HepG2 (cell line): ENCODE results near the gene C20orf202. TPM values are rescaled to one million over a fixed set of nuclear protein-coding genes. Genes with fewer than 3 reads are reported as not detected.

ENCODE experiments used
- JDP2 ChIP-seq: sonication (generic); formaldehyde crosslinking; IDR thresholded peaks from 2 replicates; pipeline ENCODE4 v1.8.1; 2022; ENCODE audit warnings: missing genetic modification reagents, borderline replicate concordance
- NR3C1 ChIP-seq: sonication (generic); formaldehyde crosslinking; IDR thresholded peaks from 2 replicates; pipeline ENCODE4 v1.4.0; 2020; ENCODE audit warnings: missing genetic modification reagents
- ONECUT2 ChIP-seq: sonication (generic); formaldehyde crosslinking; IDR thresholded peaks from 2 replicates; pipeline ENCODE4 v1.4.0; 2020; ENCODE audit warnings: missing genetic modification reagents
- SMC3 ChIP-seq: IDR thresholded peaks from 2 replicates; pipeline ENCODE4 v1.6.1; 2011; ENCODE audit warnings: low read length, improper control_type of control experiment
- TEAD2 ChIP-seq: sonication (generic); formaldehyde crosslinking; IDR thresholded peaks from 2 replicates; pipeline ENCODE4 v1.9.0; 2021; ENCODE audit warnings: missing genetic modification reagents
- ZNF253 ChIP-seq: sonication (generic); formaldehyde crosslinking; IDR thresholded peaks from 2 replicates; pipeline ENCODE4 v1.8.0; 2022; ENCODE audit warnings: mild to moderate bottlenecking, missing genetic modification reagents, borderline replicate concordance
- ZNF496 ChIP-seq: sonication (generic); formaldehyde crosslinking; IDR thresholded peaks from 2 replicates; pipeline ENCODE4 v1.8.1; 2023; ENCODE audit warnings: mild to moderate bottlenecking, moderate library complexity, missing genetic modification reagents; ENCODE audit not compliant: insufficient replicate concordance
- ZNF674 ChIP-seq: sonication (generic); formaldehyde crosslinking; IDR thresholded peaks from 2 replicates; pipeline ENCODE4 v1.5.0; 2020; ENCODE audit warnings: low read depth, mild to moderate bottlenecking, missing genetic modification reagents
- polyA plus RNA-seq, 8 experiments: library from polyadenylated mRNA; depleted of rRNA in 3 of 8; stranded (reverse) in 7 of 8; unstranded in 1 of 8; fragments of >200 nt; fragmentation: Illumina TruSeq in 4 of 8; extraction: Trizol in 4 of 8; gene quantifications; 2 replicates each; pipeline versions ENCODE4 v1.2.1 to v1.2.3, GENCODE V29; 2011 to 2016; ENCODE audit warnings: low read depth in 4 of 8, missing spikeins in 1 of 8, mixed read lengths in 1 of 8; ENCODE audit not compliant: insufficient read depth in 1 of 8
- total RNA-seq, 5 experiments: library from RNA; depleted of rRNA; stranded (reverse); fragments of >200 nt; fragmentation: Illumina TruSeq; extraction: Trizol; gene quantifications; 2 replicates each; pipeline ENCODE4 v1.2.3, GENCODE V29; 2016; ENCODE audit warnings: low read depth in 1 of 5
- TF ChIP-seq, protein P1 (sequence below): sonication (generic); formaldehyde crosslinking; IDR thresholded peaks from 2 replicates; pipeline ENCODE4 v1.5.1; 2020; ENCODE audit warnings: mild to moderate bottlenecking, missing genetic modification reagents, borderline replicate concordance
- TF ChIP-seq, protein P2 (sequence below): sonication (generic); formaldehyde crosslinking; IDR thresholded peaks from 2 replicates; pipeline ENCODE4 v1.5.0; 2020; ENCODE audit warnings: missing genetic modification reagents
- TF ChIP-seq, protein P3 (sequence below): fragments of 450-650 bp; IDR thresholded peaks from 2 replicates; pipeline ENCODE4 v1.6.1; 2016
- TF ChIP-seq, protein P4 (sequence below): sonication (generic); formaldehyde crosslinking; IDR thresholded peaks from 2 replicates; pipeline ENCODE4 v1.8.1; 2023; ENCODE audit warnings: mild to moderate bottlenecking, inconsistent platforms, moderate library complexity, missing genetic modification reagents, borderline replicate concordance

The C20orf202 gene
- total and polyA plus RNA-seq, 2 of the 13 experiments (the other 11 are each of a cell fraction or from before 2014, with no cell fraction given) = 0.20 to 1.2 TPM

DNA sequence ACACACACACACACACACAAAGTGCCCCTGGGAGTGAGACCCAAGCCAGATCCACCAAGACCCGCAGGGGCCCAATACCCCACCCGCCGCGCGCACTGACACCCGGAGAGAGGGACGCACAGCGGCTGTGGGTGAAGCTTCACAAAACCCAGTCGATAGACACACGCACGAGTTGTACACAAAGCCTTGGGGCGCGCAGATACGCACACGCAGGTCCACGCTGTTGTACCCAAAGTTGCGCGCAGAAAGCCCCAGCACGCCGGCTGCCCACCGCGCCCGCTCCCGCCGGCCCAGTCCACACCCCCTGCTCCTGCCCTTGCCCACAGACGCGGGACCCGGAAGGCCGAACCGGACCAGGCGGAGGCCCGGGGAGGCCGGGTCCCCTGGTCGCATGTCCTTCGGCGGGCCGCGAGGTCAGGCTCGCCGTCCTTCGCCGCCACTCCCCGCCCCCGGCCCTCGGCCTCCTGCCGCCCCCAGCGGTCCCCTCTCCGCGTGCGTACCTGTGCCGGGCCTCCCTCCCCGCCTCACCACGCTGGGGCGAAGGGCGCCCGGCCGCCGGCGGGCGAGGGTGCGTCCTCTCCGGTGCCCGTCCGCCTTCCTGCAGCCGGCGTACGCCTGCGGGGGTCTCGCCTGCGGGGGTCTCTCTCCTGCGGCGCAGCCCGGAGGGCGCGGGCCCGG, 18.5 kb upstream of the C20orf202 start, which contains the start of gene TMEM74B (continued):
- TF ChIP-seq, protein P1, sequence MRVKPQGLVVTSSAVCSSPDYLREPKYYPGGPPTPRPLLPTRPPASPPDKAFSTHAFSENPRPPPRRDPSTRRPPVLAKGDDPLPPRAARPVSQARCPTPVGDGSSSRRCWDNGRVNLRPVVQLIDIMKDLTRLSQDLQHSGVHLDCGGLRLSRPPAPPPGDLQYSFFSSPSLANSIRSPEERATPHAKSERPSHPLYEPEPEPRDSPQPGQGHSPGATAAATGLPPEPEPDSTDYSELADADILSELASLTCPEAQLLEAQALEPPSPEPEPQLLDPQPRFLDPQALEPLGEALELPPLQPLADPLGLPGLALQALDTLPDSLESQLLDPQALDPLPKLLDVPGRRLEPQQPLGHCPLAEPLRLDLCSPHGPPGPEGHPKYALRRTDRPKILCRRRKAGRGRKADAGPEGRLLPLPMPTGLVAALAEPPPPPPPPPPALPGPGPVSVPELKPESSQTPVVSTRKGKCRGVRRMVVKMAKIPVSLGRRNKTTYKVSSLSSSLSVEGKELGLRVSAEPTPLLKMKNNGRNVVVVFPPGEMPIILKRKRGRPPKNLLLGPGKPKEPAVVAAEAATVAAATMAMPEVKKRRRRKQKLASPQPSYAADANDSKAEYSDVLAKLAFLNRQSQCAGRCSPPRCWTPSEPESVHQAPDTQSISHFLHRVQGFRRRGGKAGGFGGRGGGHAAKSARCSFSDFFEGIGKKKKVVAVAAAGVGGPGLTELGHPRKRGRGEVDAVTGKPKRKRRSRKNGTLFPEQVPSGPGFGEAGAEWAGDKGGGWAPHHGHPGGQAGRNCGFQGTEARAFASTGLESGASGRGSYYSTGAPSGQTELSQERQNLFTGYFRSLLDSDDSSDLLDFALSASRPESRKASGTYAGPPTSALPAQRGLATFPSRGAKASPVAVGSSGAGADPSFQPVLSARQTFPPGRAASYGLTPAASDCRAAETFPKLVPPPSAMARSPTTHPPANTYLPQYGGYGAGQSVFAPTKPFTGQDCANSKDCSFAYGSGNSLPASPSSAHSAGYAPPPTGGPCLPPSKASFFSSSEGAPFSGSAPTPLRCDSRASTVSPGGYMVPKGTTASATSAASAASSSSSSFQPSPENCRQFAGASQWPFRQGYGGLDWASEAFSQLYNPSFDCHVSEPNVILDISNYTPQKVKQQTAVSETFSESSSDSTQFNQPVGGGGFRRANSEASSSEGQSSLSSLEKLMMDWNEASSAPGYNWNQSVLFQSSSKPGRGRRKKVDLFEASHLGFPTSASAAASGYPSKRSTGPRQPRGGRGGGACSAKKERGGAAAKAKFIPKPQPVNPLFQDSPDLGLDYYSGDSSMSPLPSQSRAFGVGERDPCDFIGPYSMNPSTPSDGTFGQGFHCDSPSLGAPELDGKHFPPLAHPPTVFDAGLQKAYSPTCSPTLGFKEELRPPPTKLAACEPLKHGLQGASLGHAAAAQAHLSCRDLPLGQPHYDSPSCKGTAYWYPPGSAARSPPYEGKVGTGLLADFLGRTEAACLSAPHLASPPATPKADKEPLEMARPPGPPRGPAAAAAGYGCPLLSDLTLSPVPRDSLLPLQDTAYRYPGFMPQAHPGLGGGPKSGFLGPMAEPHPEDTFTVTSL (CRISPR knock-in tag) = peak; percentile 20; the same call in 1 of the 2 replicates
- TF ChIP-seq, protein P2, sequence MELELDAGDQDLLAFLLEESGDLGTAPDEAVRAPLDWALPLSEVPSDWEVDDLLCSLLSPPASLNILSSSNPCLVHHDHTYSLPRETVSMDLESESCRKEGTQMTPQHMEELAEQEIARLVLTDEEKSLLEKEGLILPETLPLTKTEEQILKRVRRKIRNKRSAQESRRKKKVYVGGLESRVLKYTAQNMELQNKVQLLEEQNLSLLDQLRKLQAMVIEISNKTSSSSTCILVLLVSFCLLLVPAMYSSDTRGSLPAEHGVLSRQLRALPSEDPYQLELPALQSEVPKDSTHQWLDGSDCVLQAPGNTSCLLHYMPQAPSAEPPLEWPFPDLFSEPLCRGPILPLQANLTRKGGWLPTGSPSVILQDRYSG (CRISPR knock-in tag) = peak; percentile 18; the same call in 1 of the 2 replicates
- TF ChIP-seq ZNF496 (no peak), ZNF674 (CRISPR knock-in tag) (0 out of 2 replicates have a peak, but pooled peaks have one; percentile 51), ONECUT2 (no peak), ZNF253 (CRISPR knock-in tag) (peak; percentile 21; the same call in 1 of the 2 replicates), NR3C1 (CRISPR knock-in tag) (no peak), TEAD2 (0 out of 2 replicates have a peak, but pooled peaks have one; percentile 6), JDP2 (CRISPR knock-in tag) (no peak), SMC3 (no peak)
- TF ChIP-seq, protein P3, sequence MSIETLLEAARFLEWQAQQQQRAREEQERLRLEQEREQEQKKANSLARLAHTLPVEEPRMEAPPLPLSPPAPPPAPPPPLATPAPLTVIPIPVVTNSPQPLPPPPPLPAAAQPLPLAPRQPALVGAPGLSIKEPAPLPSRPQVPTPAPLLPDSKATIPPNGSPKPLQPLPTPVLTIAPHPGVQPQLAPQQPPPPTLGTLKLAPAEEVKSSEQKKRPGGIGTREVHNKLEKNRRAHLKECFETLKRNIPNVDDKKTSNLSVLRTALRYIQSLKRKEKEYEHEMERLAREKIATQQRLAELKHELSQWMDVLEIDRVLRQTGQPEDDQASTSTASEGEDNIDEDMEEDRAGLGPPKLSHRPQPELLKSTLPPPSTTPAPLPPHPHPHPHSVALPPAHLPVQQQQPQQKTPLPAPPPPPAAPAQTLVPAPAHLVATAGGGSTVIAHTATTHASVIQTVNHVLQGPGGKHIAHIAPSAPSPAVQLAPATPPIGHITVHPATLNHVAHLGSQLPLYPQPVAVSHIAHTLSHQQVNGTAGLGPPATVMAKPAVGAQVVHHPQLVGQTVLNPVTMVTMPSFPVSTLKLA = no peak
- TF ChIP-seq, protein P4, sequence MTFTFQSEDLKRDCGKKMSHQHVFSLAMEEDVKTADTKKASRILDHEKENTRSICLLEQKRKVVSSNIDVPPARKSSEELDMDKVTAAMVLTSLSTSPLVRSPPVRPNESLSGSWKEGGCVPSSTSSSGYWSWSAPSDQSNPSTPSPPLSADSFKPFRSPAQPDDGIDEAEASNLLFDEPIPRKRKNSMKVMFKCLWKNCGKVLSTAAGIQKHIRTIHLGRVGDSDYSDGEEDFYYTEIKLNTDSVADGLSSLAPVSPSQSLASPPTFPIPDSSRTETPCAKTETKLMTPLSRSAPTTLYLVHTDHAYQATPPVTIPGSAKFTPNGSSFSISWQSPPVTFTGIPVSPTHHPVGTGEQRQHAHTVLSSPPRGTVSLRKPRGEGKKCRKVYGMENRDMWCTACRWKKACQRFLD (CRISPR knock-in tag) = 0 out of 2 replicates have a peak, but pooled peaks have one; percentile 86
